NB4 (cell line): Measurements from ENCODE around the gene TRIM22.

Experiments used
- POLR2A ChIP-seq: IDR thresholded peaks from 2 replicates; pipeline ENCODE4 v1.6.1; 2011; ENCODE audit warnings: mild to moderate bottlenecking; ENCODE audit not compliant: insufficient read length; ENCODE audit errors: extremely low read depth
- TF ChIP-seq, protein P1 (sequence below): IDR thresholded peaks from one replicate; pipeline ENCODE4 v1.5.1; 2012; ENCODE audit warnings: low read depth, low read length

GRCh38 chr11:5694642-5695041, 5.1 kb downstream of the TRIM22 start:
- TF ChIP-seq, protein P1, sequence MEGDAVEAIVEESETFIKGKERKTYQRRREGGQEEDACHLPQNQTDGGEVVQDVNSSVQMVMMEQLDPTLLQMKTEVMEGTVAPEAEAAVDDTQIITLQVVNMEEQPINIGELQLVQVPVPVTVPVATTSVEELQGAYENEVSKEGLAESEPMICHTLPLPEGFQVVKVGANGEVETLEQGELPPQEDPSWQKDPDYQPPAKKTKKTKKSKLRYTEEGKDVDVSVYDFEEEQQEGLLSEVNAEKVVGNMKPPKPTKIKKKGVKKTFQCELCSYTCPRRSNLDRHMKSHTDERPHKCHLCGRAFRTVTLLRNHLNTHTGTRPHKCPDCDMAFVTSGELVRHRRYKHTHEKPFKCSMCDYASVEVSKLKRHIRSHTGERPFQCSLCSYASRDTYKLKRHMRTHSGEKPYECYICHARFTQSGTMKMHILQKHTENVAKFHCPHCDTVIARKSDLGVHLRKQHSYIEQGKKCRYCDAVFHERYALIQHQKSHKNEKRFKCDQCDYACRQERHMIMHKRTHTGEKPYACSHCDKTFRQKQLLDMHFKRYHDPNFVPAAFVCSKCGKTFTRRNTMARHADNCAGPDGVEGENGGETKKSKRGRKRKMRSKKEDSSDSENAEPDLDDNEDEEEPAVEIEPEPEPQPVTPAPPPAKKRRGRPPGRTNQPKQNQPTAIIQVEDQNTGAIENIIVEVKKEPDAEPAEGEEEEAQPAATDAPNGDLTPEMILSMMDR = no peak
- no peak for TF ChIP-seq POLR2A
